GM19023 (cell line): ENCODE data around the gene CST4.
"Not testable (repeated sequence)": the region's sequence is repeated elsewhere in the genome, so short reads cannot be mapped to it uniquely, and the experiment has no call there.

ENCODE experiments used
- ATAC-seq: cut with Tn5 transposase; IDR thresholded peaks from one replicate; pipeline ENCODE4 v1.9.1; 2021; ENCODE audit warnings: mild to moderate bottlenecking, moderate library complexity; ENCODE audit not compliant: unreplicated experiment

CST4 gene

GRCh38 chr20:23645575-23645974 lies 43.3 kb downstream of the CST4 start:
- no peak for ATAC-seq

DNA sequence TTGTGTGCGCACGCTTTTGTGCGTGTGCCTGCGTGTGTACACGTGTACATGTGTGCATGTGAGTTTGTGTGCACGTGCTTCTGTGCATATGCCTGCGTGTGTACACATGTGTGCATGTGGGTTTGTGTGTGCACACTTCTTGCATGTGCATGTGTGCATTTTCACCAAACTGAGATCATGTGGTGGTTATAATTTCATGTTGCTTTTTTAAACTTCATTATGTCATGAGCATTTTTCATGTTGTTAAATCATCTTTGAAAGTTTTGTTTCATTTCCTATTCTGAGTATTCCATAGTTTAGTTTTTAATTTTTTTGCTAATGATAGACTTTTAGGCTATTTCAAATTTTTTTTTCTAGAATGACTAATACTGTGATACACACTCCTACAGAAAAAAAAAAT lies 44.7 kb downstream of the CST4 start:
- no peak for ATAC-seq

GRCh38 chr20:23643659-23644058 lies 45.2 kb downstream of the CST4 start:
- ATAC-seq: no peak

GRCh38 chr20:23641936-23642751 lies 46.7 kb downstream of the CST4 start:
- ATAC-seq: no peak

DNA sequence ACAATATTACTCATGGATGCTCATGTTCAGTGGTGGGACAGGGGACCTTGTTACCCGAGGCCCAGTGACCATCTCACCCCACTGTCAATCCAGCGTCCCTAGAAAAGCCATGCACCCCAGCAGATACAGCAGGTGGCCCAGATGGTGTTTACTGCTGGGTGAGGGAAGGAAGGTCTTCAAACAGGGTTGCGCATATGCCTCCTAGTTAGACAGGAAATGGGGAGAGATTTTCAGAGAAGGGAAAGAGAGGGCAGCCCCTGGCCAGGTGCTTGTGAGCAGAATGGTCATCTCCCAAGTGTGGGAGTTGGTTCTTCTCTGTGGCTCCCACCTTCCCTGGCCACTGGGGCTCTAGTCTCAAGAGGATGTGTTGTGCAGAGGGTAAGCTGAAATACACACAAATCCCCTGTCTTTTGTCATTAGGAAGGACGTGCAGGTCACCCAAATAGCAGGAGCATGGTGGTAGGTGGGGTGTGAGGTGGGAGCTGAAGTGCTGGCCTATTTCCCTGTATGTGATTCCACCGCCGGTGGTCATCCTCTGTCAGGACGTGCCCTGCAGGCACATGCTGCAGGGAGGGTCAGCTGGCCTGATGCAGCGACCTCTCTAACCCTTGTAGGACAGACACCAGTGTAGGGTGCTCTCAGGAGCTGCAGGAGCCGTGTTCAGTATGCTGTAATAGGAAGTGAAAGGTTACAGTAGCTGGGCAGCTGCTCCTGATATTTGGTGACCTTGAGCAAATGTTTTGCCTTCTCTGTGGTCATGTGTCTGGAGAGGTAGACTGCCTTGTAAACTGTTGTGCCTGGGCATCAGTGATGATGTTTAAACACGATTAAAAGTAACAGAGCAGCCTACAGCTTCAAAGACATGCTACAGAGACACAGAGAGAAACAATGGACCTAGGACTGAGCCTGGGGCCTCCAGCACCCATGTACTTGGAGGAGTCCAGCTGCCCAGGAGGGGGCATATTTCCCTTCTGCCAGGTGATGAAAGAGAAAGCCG lies 47.9 kb downstream of the CST4 start:
- no peak for ATAC-seq

DNA sequence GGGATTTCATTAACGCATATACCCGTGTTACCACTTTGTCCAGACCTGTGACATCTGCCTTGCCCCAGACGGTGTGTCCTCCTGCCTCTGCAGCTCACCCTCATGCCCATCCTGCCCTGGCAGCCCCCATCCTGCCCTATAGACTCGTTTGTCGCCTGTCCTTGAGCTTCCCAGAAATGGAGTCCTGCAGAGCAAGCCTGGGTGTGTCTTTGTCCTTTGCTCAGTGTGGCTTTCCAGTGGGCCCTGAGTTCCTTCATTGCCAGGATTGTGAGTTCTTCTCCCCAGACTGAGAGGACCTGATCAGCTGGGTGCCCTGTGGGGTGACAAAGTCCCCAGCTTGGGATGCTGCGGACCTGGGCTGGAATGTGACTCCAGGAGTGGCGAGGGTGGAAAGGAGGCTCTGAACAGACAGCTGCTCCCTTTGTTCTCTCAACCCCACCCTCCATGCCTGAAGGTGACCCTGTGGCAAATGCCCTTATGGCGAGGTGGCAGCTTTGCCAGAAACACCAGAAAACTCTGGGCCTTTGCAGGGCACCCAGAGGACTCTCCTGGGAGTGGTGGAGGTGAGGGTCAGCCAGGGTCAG lies 48.7 kb downstream of the CST4 start:
- ATAC-seq: no peak

- ATAC-seq: no peak
Observed at GRCh38 chr20:23639490-23639958, 49.3 kb downstream of the CST4 start.

DNA sequence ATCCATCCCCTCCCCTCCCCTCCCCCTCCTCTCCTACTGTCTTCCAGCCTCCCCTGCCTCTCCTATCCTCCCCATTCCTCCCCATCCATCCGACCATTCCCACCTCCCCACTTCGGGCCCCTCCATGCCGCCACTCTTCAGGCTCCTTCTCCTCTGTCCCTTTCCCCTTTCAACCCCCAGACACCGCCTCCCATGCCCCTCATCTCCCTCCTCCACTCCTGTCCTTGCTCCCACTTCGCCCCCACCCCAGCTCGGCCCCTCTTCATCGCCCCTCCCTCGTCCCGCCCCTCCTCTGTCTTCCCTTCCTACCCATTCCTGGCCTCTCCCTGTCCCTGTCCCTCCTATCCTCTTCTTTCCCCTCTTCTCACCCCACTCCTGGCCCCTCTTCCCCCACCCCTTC lies 50.5 kb downstream of the CST4 start:
- no peak for ATAC-seq

DNA sequence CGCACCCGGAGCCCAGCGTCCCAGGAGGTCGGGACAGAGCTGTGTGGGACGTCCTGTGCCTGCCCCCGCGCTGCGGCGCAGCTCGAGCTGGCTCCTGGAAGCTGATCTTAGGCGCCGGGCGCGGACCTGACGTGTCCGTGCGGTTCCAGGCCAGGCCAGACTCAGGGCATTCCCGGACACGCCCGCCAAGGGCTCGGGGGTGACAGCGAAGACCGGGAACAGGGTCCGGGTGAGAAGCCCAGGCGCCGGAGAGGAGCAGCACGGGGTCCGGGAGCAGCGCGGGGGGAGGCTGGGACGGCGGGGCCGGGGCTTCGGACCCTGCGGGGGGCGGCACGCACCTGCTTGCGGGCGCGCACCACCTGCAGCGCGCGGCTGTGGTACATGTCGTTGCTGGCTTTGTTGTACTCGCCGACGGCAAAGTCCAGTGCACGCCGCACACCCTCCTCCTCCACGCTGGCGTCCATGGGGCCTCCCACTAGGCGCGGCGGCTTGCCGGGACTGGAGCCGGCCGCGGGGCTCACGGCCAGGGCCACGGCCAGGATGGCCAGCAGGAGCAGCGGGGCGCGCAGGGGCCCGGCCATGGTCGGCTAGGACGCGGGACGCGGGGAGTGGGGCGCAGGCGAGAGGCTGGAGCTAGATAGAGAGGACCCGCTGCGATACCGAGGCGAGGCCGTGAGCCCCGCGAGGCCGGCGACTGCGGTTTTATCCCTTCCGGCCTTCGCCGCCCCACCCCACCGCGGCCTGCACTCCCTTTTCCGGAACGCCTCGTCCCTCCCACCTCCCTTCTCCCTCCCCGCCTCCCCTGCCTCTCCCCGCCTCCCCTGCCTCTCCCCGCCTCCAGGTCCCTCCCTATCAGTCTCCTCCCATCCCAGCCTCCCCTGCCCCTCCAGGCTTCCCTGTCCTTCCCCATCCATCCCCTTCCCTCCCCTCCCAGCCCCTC lies 51.3 kb downstream of the CST4 start, which contains the start of gene CST3:
Gene CST3, minus strand, starts transcription at position 674 of the 940 bp plus-strand sequence. Its CDS starts 93 bp downstream, at position 581.
- peak; percentile 59 for ATAC-seq

DNA sequence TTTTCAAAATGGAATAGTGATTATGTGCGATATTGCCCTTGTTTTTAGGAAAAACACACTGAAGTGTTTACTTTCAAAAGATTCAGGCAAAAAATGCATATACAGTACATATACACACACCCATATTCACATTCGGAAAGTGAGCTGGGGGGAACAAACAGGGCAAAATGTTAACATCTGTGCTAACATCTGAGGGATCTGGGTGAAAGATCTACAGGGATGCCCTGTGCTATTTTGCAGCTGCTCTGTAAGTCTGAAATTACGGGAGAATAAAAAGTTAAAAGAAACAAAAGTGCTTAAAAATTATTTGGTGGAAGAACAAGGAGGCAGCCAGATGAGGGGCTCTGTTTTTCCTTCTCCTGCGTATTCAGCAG lies 51.9 kb downstream of the CST4 start:
- no peak for ATAC-seq

- no peak for ATAC-seq
Observed at GRCh38 chr20:23636182-23636907, 52.5 kb downstream of the CST4 start.

DNA sequence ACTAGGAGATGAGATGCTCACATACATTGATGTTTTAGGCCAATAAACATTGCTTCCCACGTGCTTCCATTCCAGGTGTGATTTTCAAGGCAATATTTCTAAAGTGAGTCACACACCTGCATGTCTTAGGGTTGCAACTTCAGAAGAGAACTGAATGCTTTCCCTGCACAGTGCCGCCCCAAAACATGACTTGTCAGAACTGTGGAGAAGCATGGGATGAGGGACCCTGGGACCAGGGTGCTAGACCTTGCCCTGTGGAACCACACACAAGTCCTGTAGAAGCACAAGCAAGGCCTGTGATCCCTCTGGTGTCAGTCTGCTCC lies 53.1 kb downstream of the CST4 start:
- ATAC-seq: not testable (repeated sequence)
